Measurements from ENCODE around the gene NOX3. TPM values are rescaled to one million over a fixed set of nuclear protein-coding genes. Genes with fewer than 3 reads are reported as not detected.

The NOX3 gene
- total RNA-seq, 2 donors from 2014 or later: not detected

DNA sequence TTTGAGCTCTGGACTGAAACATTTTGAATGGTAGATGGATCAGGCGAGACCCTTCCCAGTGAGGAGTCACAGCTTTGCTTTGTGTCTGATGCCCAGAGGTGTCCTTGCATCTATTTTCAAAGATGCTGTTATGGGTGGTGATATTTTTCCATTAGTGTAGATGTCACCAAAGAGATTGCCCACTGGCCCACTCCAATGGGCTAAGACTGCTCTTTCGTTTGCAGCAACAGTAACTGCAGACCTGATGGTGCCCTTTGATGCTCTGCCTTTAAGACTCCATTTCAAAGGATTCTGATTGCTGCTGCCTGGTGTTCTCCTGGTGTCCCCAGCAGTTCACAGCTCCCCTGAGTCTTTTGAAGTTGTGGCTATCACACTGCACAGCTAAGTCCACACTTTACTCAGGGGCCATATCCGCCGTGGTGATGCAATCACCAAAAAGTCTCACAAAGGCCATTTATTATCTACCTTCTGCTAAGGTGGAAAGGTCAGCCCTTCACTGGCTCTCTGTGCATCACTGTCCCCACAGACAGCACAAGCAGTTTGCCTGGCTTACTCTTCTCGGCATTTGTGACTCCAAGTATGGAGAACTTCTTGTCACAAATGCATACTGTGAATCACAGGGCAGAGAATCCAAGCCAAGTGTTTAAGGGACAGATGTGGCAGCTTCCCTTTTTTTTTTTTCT is 56.4 kb downstream of the NOX3 start:
- Mint-ChIP-seq H3K36me3 (ENCODE audit: insufficient read depth in 2 of 2) (no peaks in the 10 kb centered on the region), H3K27me3 (ENCODE audit: low read depth) (no peaks in the 10 kb centered on the region), H3K9me3 (no peaks in the 10 kb centered on the region), H3K4me3 (no peak overlapping the region), H3K4me1 (ENCODE audit: low read depth) (no peaks in the 10 kb centered on the region), H3K27ac (no peak overlapping the region)
- DNase-seq (no peak), ATAC-seq (replicated peaks in 1 of 2) (no peak)

DNA sequence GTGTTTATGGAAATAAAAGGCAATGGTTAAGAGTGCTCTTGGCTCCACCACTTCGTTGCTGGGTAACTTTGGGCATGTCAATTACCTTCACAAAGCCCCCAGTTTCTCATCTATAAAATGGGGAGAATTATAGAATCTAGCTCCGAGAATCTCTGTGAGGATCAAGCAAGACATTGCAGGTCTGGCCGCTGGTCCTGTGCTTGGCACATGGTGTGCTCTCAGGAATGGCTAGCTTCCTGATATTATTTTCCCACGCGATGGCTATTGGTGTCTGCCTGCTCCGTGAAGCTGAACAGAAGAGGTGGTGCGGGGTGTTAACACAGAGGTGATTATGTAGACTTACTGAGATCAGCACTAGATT is 57.0 kb downstream of the NOX3 start:
- no peaks in the 10 kb centered on the region for H3K9me3 Mint-ChIP-seq
- no peak overlapping the region for H3K27ac Mint-ChIP-seq
- H3K4me3 Mint-ChIP-seq: no peak overlapping the region
- ATAC-seq (replicated peaks in 1 of 2) (no peak), DNase-seq (no peak)
- no peaks in the 10 kb centered on the region for H3K27me3 Mint-ChIP-seq (ENCODE audit: low read depth)
- no peaks in the 10 kb centered on the region for H3K36me3 Mint-ChIP-seq (ENCODE audit: insufficient read depth in 2 of 2)
- no peaks in the 10 kb centered on the region for H3K4me1 Mint-ChIP-seq (ENCODE audit: low read depth)

DNA sequence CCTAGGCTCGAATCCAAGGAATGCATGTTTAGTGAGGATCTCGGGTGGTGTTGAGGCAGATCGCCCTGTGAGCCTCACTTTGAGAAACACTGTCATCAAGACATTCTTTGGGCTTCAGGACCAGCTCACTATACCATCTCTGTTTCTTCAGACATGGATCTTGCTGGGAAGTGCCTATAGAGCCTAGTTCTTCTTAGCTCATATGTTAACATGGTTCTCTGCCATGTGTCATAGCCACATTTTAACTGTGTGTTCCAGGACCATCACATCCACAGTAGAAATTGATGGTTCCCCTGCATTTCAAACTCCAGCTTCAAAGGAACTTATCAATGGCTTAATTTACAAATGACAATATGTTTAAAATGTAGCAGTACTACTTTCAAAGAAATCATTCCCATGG is 57.4 kb downstream of the NOX3 start:
- Mint-ChIP-seq H3K27ac (no peak overlapping the region), H3K4me3 (no peak overlapping the region), H3K27me3 (ENCODE audit: low read depth) (no peaks in the 10 kb centered on the region), H3K9me3 (no peaks in the 10 kb centered on the region), H3K36me3 (ENCODE audit: insufficient read depth in 2 of 2) (no peaks in the 10 kb centered on the region), H3K4me1 (ENCODE audit: low read depth) (no peaks in the 10 kb centered on the region)
- DNase-seq (no peak), ATAC-seq (replicated peaks in 1 of 2) (no peak)

DNA sequence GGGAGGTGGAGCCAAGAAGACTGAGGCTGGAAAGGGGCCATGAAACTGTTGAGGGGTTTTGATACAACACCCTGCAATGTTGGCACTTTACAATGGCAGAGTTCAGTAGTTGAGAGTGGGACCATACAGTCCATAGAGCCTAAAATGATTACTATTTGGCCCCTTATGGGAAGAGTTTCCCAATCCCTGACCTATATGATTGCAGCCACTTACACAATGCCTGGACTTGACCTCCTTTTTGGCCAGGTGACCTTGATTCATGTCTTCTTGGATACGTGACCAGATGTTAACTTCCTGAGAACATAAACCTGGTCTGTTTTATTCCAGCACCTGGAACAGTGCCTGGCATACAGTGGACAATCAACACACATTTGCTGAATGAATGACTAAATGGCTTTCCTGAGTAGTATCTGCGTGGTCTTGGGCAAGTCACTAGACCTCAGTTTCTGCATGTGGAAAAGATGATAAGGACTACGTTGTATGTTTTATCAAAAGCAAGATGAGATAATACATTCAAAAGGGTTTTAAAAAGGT is 58.4 kb downstream of the NOX3 start:
- Mint-ChIP-seq H3K4me1 (ENCODE audit: low read depth) (no peaks in the 10 kb centered on the region), H3K27ac (no peak overlapping the region), H3K4me3 (no peak overlapping the region), H3K27me3 (ENCODE audit: low read depth) (no peaks in the 10 kb centered on the region), H3K36me3 (ENCODE audit: insufficient read depth in 2 of 2) (no peaks in the 10 kb centered on the region), H3K9me3 (no peaks in the 10 kb centered on the region)
- no peak for DNase-seq
- no peak for ATAC-seq (replicated peaks in 1 of 2)

DNA sequence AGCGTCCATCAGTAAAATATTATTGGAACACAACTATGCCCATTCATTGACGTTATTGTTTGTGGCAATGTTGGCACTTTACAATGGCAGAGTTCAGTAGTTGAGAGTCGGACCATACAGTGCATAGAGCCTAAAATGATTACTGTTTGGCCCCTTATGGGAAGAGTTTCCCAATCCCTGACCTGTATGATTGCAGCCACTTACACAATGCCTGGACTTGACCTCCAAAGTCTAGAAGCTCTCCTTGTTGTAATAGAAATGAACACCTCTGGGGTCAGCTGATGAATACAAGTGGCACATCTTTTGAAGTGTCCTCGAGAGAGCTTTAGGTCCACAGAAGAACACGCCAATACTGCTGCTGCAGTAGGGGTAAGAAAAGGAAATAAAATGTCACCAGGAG is 59.0 kb downstream of the NOX3 start:
- Mint-ChIP-seq H3K4me1 (ENCODE audit: low read depth) (no peaks in the 10 kb centered on the region), H3K4me3 (no peak overlapping the region), H3K9me3 (no peaks in the 10 kb centered on the region), H3K27me3 (ENCODE audit: low read depth) (no peaks in the 10 kb centered on the region), H3K36me3 (ENCODE audit: insufficient read depth in 2 of 2) (no peaks in the 10 kb centered on the region), H3K27ac (no peak overlapping the region)
- ATAC-seq (replicated peaks in 1 of 2) (no peak), DNase-seq (no peak)

DNA sequence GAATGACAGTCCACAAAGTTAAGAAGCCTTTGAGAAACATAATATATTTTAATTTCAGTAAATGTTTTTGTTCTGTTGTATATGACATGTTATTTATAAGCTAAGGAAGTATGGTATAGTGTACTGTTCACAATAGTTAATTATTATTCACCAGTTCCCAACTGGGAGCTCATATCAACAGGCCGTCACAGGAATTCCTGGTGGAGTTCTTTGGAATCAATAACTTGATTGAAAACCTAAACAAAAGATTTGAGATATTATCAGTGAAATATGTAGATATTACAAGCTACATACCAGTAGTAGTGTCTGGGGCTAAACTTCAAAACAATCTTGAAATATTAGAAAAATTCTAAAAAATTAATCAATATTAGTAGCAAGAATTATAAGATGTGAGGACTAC is 60.3 kb downstream of the NOX3 start:
- no peaks in the 10 kb centered on the region for H3K9me3 Mint-ChIP-seq
- no peaks in the 10 kb centered on the region for H3K27me3 Mint-ChIP-seq (ENCODE audit: low read depth)
- no peak overlapping the region for H3K27ac Mint-ChIP-seq
- no peak overlapping the region for H3K4me3 Mint-ChIP-seq
- no peaks in the 10 kb centered on the region for H3K36me3 Mint-ChIP-seq (ENCODE audit: insufficient read depth in 2 of 2)
- ATAC-seq (replicated peaks in 1 of 2) (no peak), DNase-seq (no peak)
- H3K4me1 Mint-ChIP-seq (ENCODE audit: low read depth): no peaks in the 10 kb centered on the region

DNA sequence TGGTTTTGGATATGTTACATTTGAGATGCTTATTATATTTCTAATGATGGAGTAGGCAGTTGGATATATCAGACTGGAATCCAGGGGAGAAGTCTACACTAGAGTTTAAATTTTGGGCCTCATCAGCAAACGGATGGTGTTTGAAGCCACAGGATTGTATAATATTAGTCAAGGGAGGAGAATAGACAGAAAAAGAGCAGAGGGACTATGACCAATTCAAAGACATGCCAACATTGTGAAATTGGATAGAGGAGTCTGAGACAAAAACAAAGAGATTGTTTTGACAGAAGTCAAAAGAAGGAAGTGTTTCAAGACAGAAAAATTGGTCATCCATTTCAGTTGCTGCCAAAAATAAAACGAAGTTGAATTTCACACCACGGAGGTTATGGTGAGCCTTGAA is 66.5 kb downstream of the NOX3 start:
- Mint-ChIP-seq H3K27me3 (ENCODE audit: low read depth) (no peaks in the 10 kb centered on the region), H3K4me1 (ENCODE audit: low read depth) (no peaks in the 10 kb centered on the region), H3K9me3 (peaks cover 0 to 2% of the 10 kb centered on the region in 2 donors), H3K4me3 (no peak overlapping the region), H3K27ac (no peak overlapping the region), H3K36me3 (ENCODE audit: insufficient read depth in 2 of 2) (peaks cover 0 to 4% of the 10 kb centered on the region in 2 donors)
- ATAC-seq (replicated peaks in 1 of 2) (no peak), DNase-seq (no peak)

DNA sequence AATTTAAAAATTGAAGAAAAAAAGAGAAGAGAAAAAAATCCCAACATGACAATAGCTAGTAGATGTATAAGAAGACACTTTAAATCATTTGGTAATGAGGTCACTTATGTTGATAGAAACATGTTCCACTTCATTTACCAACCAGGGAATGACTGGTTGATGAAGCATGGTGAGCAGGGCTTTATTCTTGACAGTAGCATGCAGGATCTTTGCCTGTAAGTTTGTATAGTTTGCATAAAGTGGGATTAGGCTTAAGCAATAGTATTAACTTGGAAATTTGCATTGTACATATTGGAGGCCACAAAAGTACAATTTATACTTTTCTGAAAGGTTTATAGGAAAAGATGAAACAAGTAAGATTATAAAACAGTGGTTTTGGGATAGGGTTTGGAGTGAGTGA is 67.0 kb downstream of the NOX3 start:
- Mint-ChIP-seq H3K27me3 (ENCODE audit: low read depth) (no peaks in the 10 kb centered on the region), H3K27ac (no peak overlapping the region), H3K4me3 (no peak overlapping the region), H3K4me1 (ENCODE audit: low read depth) (no peaks in the 10 kb centered on the region), H3K9me3 (peaks cover 0 to 2% of the 10 kb centered on the region in 2 donors), H3K36me3 (ENCODE audit: insufficient read depth in 2 of 2) (peaks cover 0 to 4% of the 10 kb centered on the region in 2 donors)
- ATAC-seq (replicated peaks in 1 of 2) (no peak), DNase-seq (no peak)

DNA sequence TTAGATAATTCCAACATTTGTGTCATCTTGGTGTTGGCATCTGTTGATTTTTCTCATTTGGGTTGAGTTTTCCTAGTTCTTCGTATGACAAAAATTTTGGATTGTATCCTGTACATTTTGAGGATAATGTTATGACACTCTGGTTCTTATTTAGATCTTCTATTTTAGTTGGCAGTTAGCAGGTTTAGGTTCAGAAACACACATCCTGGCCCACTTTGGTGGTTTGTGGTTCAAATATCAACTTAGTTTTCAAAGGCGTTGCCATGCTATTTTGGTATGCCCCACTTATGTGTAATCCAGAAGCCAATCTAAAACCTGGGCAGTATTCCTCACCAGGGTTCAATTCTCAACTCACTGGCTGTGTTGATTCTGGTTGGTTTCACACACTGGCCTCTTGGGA is 68.2 kb downstream of the NOX3 start:
- Mint-ChIP-seq H3K4me3 (no peak overlapping the region), H3K9me3 (peaks cover 0 to 2% of the 10 kb centered on the region in 2 donors), H3K27ac (no peak overlapping the region), H3K27me3 (ENCODE audit: low read depth) (no peaks in the 10 kb centered on the region), H3K36me3 (ENCODE audit: insufficient read depth in 2 of 2) (peaks cover 0 to 4% of the 10 kb centered on the region in 2 donors), H3K4me1 (ENCODE audit: low read depth) (no peaks in the 10 kb centered on the region)
- ATAC-seq (replicated peaks in 1 of 2): no peak
- no peak for DNase-seq

DNA sequence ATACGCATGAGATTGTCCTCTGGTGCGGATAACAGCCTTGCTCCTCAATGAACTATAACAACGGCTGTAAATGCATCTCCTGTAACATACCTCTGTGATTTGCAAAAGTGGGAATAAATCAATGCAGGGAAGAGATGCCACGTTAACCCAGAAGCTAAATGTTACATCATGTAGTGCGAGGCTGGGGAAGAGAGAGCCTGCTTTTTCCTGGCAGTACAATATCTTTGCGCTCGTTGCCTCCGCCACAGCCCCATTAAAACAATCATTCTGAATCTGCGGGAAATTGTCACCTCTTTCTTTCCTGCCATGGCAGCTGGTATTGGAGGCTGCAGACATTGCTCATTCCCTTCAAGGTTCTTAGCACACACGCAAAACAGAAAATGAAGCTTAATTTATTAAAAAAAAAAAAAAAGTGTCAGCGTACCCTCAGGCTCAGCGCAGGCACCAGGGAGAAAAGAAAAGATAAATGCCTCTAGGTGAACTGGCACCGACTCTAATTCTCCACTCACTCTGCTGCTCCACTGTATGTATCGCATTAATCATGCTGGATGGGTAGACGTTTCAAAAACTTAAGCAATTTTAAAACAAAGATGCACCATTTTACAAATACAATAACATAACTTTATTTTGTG is 71.2 kb downstream of the NOX3 start:
- H3K27me3 Mint-ChIP-seq (ENCODE audit: low read depth): no peaks in the 10 kb centered on the region
- DNase-seq (no peak), ATAC-seq (replicated peaks in 1 of 2) (no peak)
- H3K36me3 Mint-ChIP-seq (ENCODE audit: insufficient read depth in 2 of 2): peaks cover 0 to 4% of the 10 kb centered on the region in 2 donors
- no peak overlapping the region for H3K4me3 Mint-ChIP-seq
- H3K27ac Mint-ChIP-seq: no peak overlapping the region
- peaks cover 6% of the 10 kb centered on the region for H3K4me1 Mint-ChIP-seq (ENCODE audit: low read depth)
- peaks cover 0 to 2% of the 10 kb centered on the region in 2 donors for H3K9me3 Mint-ChIP-seq

DNA sequence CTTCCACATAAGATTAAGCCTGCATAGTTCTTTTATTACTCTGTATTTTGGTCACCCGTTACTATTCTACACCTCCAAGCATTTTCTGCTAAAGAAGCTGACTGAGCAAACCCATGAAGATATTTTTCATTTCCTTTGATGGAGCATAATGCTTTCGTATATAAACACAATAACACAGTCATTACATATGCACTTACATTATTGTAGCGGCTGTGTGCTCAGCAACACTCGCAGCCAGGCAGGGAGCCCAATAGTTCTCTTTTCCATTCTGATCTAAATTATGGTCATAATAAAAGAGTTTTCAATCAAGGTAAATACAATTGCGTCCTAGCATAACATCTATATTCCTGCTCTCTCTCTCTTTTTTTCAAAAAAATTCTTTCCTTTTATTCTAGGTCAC is 71.7 kb downstream of the NOX3 start:
- peaks cover 0 to 2% of the 10 kb centered on the region in 2 donors for H3K36me3 Mint-ChIP-seq (ENCODE audit: insufficient read depth in 2 of 2)

DNA sequence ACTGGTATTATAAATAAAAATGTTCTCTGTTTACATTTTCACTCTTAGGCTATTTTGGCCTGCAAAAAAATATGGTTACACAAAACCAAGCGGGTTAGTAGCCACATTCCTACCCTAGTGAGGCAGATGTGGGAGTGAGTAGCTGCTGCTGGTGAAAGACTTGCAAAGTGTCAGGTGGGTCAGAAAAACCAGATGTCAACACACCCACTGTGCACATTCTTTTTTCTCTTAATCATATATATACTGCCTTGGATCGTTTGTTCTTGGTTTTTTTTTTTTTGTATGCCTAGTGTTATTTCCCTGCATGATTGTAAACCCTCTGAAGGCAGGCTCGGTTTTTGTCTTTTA is 73.3 kb downstream of the NOX3 start:
- DNase-seq (no peak), ATAC-seq (replicated peaks in 1 of 2) (no peak)
- Mint-ChIP-seq H3K27me3 (ENCODE audit: low read depth) (no peaks in the 10 kb centered on the region), H3K4me3 (no peak overlapping the region), H3K9me3 (no peaks in the 10 kb centered on the region), H3K36me3 (ENCODE audit: insufficient read depth in 2 of 2) (no peaks in the 10 kb centered on the region), H3K27ac (no peak overlapping the region), H3K4me1 (ENCODE audit: low read depth) (peaks cover 12% of the 10 kb centered on the region)

More for the DNA sequence above, 71.7 kb downstream of the NOX3 start:
- H3K4me1 Mint-ChIP-seq (ENCODE audit: low read depth): peaks cover 9% of the 10 kb centered on the region
- peaks cover 0 to 2% of the 10 kb centered on the region in 2 donors for H3K9me3 Mint-ChIP-seq
- DNase-seq (no peak), ATAC-seq (replicated peaks in 1 of 2) (no peak)
- no peak overlapping the region for H3K4me3 Mint-ChIP-seq
- no peaks in the 10 kb centered on the region for H3K27me3 Mint-ChIP-seq (ENCODE audit: low read depth)
- no peak overlapping the region for H3K27ac Mint-ChIP-seq

DNA sequence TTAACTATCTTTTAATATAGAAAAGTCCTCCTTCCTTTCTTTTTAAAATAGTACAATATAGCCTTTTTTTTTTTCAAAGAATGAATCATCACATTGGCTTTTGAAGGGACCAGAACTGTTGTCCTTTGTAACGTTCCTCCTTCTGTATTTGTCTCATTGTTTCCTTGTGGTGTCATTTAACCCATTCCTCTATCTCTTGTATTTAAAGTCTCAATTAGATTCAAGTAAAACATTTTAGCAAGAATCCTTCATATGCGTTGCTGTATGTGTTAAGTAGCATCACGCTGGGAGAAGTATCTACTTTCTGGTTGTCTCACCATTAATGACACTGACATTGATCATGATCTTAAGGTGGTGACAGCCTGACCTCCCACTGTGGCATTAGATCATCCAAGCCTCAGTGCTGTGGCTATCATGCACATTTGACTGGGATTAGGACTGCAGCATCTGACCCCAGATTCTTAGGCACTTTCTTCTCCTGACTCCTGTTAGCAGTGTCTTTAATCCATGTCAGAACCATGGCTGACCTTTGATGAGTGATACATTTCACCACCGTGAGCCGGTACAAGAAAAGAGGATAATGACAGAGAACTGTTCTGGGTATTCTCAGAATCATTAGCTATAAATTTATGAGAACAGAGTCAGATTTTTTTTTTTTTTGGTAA is 73.8 kb downstream of the NOX3 start:
- Mint-ChIP-seq H3K4me1 (ENCODE audit: low read depth) (peaks cover 12% of the 10 kb centered on the region), H3K36me3 (ENCODE audit: insufficient read depth in 2 of 2) (no peaks in the 10 kb centered on the region), H3K4me3 (no peak overlapping the region), H3K27me3 (ENCODE audit: low read depth) (no peaks in the 10 kb centered on the region), H3K9me3 (no peaks in the 10 kb centered on the region), H3K27ac (no peak overlapping the region)
- ATAC-seq (replicated peaks in 1 of 2) (no peak), DNase-seq (no peak)

Data from activated T-cell treated with anti-CD3 and anti-CD28 coated beads, Interleukin-2, amount 50 U/mL, for 72 hours (primary cell).